GM19238 (cell line): ENCODE results near the gene MFAP2.
"Not testable (repeated sequence)": the region's sequence is repeated elsewhere in the genome, so short reads cannot be mapped to it uniquely, and the experiment has no call there.

Experiments used
- DNase-seq: peaks from one replicate; pipeline ENCODE4 v3.0.0; 2011; ENCODE audit warnings: low spot score; ENCODE audit not compliant: insufficient read length

Gene MFAP2

DNA sequence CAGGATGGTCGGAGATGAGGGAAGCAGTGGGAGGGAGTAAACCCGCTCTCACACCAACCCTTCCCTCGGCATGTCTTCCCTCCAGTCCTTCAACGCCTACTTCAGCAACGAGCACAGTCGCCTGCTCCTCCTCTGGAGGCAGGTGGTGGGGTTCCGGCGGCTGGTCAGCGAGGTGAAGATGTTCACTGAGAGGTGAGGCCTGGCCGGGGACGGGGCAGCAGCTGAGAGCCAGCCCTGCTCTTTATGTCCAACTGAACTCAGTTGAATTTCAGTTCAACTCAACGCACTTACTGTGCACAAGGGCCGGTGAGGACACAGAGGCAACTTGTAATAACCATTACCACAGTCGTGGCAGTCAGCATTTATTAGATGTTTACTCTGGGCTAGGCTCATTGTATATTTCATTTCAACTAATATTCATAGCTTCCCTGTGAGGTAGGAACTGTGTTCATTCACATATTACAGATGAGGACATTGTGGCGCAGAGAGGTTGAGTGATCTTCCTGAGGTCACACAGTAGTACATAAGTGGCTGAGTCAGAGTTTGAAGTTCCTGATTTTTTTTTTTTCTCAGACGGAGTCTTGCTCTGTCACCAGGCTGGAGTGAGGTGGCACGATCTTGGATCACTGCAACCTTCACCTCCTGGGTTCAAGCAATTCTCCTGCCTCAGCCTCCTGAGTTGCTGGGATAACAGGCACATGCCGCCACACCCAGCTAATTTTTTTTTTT, 49.0 kb downstream of the MFAP2 start:
- DNase-seq: not testable (repeated sequence)

DNA sequence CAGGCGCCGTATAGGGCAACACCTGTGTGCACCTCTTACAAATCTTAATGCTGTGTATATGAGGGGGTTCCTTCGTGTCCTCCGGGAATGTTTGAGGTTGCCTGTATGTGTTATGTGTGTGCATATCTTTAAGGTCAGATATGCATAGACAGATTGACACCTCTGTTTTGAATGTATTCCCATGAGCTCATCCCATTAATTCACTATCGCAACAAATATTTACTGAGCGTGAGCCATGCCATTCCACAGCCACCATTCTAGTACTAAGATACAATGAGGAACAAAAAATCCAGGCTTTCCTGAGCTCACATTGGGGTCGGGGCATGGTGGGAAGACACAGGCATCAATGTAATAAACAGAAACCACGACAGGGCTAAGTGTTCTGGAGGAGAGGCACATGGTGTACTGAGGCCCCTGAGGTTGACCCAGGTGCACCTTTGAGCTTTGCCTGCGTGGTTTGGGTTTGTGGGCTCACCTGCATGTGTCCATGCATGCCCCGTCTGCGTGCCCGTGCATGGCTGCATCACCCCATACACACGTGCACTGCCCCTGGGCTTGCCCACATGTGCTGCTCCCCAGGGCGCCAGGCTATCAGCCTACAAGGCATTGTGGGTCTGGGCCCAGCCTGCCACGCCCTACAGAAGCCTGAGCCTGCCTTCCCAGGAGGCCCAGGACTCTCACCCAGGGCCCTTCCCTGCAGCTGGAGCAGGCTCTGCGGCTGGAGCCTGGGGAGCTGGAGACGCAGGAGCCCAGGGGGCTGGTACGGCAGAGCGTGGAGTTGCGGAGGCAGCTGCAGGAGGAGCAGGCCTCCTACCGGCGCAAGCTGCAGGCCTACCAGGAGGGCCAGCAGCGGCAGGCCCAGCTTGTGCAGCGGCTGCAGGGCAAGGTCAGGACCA, 51.0 kb downstream of the MFAP2 start:
- not testable (repeated sequence) for DNase-seq

DNA sequence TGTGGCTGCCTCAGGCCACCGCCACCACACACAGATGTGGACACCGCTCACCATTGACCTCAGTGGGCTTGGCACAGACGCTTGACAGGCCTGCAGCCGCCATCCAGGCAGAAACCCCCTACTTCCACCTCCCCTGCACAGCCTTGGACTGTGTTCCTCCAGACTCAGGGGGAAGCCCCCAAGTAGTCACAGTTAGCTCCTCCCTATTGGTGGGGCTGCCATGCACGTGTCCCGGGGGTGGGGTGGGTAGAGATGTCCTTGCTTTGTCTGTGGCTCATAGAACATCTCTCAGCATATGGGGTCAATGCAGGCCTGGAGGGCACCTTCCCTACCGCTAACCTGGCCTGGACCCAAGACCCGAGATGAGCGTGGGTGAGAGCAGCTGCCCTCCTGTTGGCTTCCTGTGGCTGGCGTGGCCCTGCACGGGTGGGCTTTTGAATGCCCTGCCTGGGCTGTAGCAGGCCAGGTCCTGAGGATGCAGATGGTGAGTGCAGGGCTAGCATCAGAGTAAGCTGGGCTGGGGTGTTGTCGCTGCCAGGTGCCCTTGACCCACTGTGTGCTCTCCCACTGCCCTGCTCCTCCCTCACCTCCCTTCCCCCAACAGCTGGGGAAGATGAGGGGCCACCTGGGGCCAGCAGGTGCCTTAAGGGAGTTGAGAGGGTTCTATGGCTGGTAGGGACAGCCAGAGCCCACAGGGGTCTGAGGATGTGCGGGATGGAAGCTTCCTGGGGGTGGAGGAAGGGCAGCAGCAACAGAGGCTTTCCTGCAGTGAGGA, 52.5 kb downstream of the MFAP2 start:
- DNase-seq: no peak

DNA sequence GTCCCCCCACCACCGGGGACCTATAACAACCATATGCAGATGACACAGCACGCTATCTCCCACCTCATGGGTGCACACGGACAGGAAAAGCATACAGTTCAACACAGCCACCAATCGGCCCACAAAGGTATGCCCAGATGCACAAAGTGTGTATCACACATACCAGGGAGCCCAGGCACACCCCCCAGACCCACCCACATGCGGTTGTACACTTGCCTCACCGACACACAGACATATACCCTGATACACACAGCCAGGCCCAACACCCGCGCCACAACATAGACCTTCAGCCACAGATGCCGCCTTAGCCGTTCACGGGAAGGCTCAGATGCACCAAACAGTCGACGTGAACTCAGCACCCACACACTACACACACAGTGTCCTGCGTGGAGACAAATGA, 53.2 kb downstream of the MFAP2 start:
- DNase-seq: no peak

DNA sequence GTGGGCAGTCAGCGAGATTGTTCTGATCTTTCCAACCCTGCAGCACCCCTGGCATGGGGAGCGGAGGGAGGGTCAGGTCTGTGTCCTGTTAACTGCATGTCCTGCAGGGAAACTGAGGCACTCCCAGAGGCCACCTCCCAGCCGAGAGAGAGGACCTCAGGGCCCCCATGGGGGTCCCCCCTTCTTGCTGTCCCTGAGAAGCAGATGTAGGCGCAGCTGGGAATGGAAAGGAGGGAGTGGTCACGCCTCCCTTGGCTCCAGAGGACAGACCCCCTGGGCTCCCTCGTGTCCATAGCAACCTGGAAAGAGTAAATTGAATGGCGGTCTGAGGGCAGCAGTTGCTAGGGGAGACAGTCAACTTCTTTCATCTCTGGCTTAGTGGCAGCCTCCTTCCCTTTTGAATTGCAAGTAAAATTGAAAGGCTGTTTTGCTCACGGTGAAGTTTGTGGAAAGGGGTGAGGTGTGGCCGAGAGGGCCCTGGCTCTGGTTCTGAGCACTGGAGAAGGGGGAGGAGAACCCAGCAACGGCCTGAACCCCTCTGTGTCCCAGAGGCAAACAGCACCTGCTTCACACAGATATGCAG, 53.8 kb downstream of the MFAP2 start:
- DNase-seq: no peak

DNA sequence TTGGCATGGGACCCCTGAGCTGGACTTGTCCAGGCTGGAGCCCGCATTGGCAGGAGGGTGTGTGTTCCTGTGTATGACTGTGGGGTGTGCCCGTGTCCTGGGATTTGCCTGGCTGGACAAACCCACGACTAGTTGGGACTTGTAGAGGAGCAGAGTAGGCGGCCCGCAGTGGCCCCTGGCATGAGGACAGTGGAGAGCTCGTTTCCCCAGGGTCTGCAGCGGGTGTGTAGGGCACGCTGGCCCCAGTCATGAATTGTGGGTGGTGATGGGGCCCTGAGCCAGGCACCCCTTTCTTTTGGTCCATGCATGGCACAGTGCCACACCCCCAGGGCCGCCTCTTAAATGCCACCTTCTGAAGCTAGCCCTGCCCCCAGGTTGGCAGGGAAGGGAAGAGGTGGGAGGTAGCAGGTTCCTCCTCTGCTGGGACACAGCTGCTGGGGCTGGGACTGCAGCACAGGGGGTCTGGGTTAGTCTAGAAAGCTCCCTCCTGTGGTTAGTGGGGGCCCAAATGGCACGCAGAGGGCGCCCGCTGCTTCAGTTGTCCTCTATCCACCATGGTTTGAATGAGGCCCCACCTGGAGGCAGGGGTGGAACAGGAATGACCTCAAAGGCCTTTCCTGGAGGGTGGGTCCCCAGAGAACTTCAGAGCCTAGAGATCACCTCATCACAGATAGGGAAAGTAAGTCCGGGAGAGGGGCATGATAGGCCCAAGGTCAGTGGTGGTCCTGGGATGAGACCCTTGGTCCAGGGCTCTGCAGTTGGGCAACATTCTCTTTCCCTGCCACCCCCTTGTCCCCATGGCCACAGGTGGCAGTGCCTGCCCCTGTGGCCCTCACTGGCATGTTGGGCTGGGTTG, 54.6 kb downstream of the MFAP2 start:
- DNase-seq: no peak

DNA sequence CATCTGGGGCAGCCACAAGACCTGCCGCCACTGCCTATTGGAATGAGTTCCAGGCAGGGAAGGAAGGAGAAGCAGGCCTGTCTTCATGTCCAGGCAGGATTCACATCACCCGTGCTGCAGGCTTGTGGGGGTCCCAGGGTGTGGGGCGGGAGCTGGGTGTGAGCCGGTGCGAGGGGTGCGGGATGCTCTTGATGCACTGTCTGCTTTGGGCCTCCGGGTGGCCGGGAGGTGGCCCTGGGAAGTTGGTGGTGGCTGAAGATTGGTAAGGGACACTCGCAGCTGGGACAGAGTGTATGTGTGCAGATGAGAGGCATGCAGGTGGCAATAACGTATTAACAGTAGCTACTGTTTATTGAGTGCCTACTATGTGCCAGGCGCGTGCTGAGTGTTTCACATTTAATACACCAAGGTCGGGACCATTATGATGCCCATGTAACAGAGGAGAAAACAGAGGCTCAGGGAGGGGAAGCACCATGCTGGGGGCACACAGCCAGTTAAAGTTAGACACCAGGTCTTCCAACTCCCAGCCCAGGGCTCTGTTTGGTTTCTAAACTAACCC, 55.4 kb downstream of the MFAP2 start:
- DNase-seq: no peak
